Right cardiac atrium (tissue), 5 donors: ENCODE measurements around the gene RALGAPA2. TPM values are rescaled to one million over a fixed set of nuclear protein-coding genes. Genes with fewer than 3 reads are reported as not detected.

Experiments used
- ATAC-seq, 2 donors: fragments of 200-7000 bp; cut with Tn5 transposase; one replicate each; pipeline versions ENCODE4 v1.8.0 to v1.9.1; 2020; ENCODE audit warnings: moderate library complexity in 2 of 2, mild to moderate bottlenecking in 1 of 2
- DNase-seq, 3 donors: peaks; one replicate each; pipeline ENCODE4 v3.0.0-alpha.2; 2020
- H3K27ac ChIP-seq: one replicate; pipeline ENCODE4 v1.5.1; 2013; ENCODE audit warnings: mild to moderate bottlenecking, low read length, control low read depth, moderate library complexity
- H3K27me3 ChIP-seq: one replicate; pipeline ENCODE4 v1.6.1; 2013; ENCODE audit not compliant: control insufficient read depth, insufficient read depth
- H3K4me1 ChIP-seq: one replicate; pipeline ENCODE4 v1.6.1; 2013; ENCODE audit warnings: low read length; ENCODE audit not compliant: control insufficient read depth, insufficient read depth
- H3K4me3 ChIP-seq: one replicate; pipeline ENCODE4 v1.5.1; 2013; ENCODE audit warnings: low read length, control low read depth
- H3K9me3 ChIP-seq: one replicate; pipeline ENCODE4 v1.6.1; 2013; ENCODE audit warnings: low read length; ENCODE audit not compliant: control insufficient read depth
- WGBS: extraction: QIAGEN DNeasy Blood & Tissue Kit; methylation state at CpG from one replicate; pipeline ENCODE4 v1.1.7; 2013; 5-methylcytosine and 5-hydroxymethylcytosine counted together
- intact Hi-C, 4 donors: fragments of 100-400 bp; cut with DNase I; formaldehyde crosslinking; loops; one replicate each; pipeline versions ENCODE4 v1.11.0 to v1.14.0; 2022 to 2023
- polyA plus RNA-seq: library from polyadenylated mRNA; stranded (reverse); fragments of 200-250 nt; gene quantifications from one replicate; pipeline ENCODE4 v1.2.3, GENCODE V29; 2013
- total RNA-seq, 4 donors: library from RNA; stranded (reverse); fragmentation: NEBNext Ultra II Directional; extraction: Animal tissue kit (Norgen Biotek cat#: 25700); gene quantifications; one replicate each; pipeline ENCODE4 v1.2.1, GENCODE V29; 2021
- donor health status: healthy with polysubstance abuse.
- donor health status: DM: no; HTN: yes; CAD: no.
- donor health status: DM: no; HTN: no; CAD: no.
- donor health status: DM: no; HTN: yes; CAD: no; lungs with severe emphysema.
- donor health status: DM: yes; HTN: yes; CAD: no.

The RALGAPA2 gene
- total and polyA plus RNA-seq, 5 donors = 7.2 to 32.1 (median 25.8) TPM

DNA sequence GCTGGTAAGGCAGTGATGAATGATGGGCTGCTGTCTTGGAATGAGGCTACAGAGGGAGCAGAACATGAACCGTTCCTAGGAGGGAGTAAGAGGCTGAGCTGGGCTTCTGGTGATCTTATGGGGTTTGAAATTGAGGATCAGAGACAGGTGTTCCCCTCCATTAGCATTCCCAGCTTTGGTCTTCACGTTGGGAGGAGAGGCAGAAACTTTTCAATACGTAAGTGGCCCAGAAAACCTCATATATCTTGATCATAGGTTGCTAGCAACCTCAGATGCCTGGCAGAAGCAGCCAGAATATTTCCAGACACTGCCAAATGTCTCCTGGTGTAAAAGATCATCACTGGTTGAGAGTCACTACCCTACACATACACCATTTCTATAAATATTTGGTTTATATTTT, 177.4 kb downstream of the RALGAPA2 start:
- H3K4me1 ChIP-seq = no peaks in the 10 kb centered on the region
- H3K4me3 ChIP-seq = no peak overlapping the region
- H3K9me3 ChIP-seq = no peaks in the 10 kb centered on the region
- 84% methylated on average over 3 of the region's 3 CpGs for WGBS
- no peak overlapping the region for H3K27ac ChIP-seq
- DNase-seq = no peak
- H3K27me3 ChIP-seq = no peaks in the 10 kb centered on the region
- ATAC-seq = no peak
- intact Hi-C loops = no loop called here

- no peak for ATAC-seq
- Histone ChIP-seq H3K27ac (no peak overlapping the region), H3K9me3 (no peaks in the 10 kb centered on the region), H3K27me3 (no peaks in the 10 kb centered on the region), H3K4me3 (no peak overlapping the region), H3K4me1 (no peaks in the 10 kb centered on the region)
- intact Hi-C loops = no loop called here
- 96% methylated on average over 6 of the region's 6 CpGs for WGBS
- no peak for DNase-seq
Observed at GRCh38 chr20:20531283-20531682, 181.2 kb downstream of the RALGAPA2 start.

- 84% methylated on average over 7 of the region's 7 CpGs for WGBS
- no peaks in the 10 kb centered on the region for H3K9me3 ChIP-seq
- no peaks in the 10 kb centered on the region for H3K27me3 ChIP-seq
- H3K4me3 ChIP-seq = no peak overlapping the region
- no peak overlapping the region for H3K27ac ChIP-seq
- ATAC-seq (peak; percentile 36 to 45), DNase-seq (no peak)
- H3K4me1 ChIP-seq = no peaks in the 10 kb centered on the region
- intact Hi-C loops = no loop called here
Observed at GRCh38 chr20:20530428-20531151, 181.9 kb downstream of the RALGAPA2 start.

- intact Hi-C loops = loop anchor here in 1 of 4 donors (10.0 kb wide), 1 partner anchor 65 kb away; no protein-coding TSS in a partner anchor
- ATAC-seq (no peak), DNase-seq (no peak)
- Histone ChIP-seq H3K9me3 (no peaks in the 10 kb centered on the region), H3K27ac (no peak overlapping the region), H3K27me3 (no peaks in the 10 kb centered on the region), H3K4me3 (no peak overlapping the region), H3K4me1 (no peaks in the 10 kb centered on the region)
- WGBS = 96% methylated on average over 4 of the region's 4 CpGs
Observed at GRCh38 chr20:20529597-20529996, 182.8 kb downstream of the RALGAPA2 start.

GRCh38 chr20:20528861-20529260, 183.6 kb downstream of the RALGAPA2 start:
- 61% methylated on average over 3 of the region's 3 CpGs for WGBS
- no peaks in the 10 kb centered on the region for H3K4me1 ChIP-seq
- intact Hi-C loops = loop anchor here in 1 of 4 donors (10.0 kb wide), 1 partner anchor 64 kb away; no protein-coding TSS in a partner anchor

GRCh38 chr20:20527661-20528060, 184.8 kb downstream of the RALGAPA2 start:
- DNase-seq = no peak
- H3K27ac ChIP-seq = no peak overlapping the region
- no peaks in the 10 kb centered on the region for H3K9me3 ChIP-seq
- H3K4me1 ChIP-seq = no peaks in the 10 kb centered on the region
- no peak overlapping the region for H3K4me3 ChIP-seq
- H3K27me3 ChIP-seq = no peaks in the 10 kb centered on the region
- ATAC-seq = no peak
- intact Hi-C loops = loop anchor here in 1 of 4 donors (10.0 kb wide), 1 partner anchor 63 kb away; no protein-coding TSS in a partner anchor
- 98% methylated on average over 4 of the region's 4 CpGs for WGBS

More at GRCh38 chr20:20528861-20529260, 183.6 kb downstream of the RALGAPA2 start:
- Histone ChIP-seq H3K27ac (no peak overlapping the region), H3K9me3 (no peaks in the 10 kb centered on the region), H3K27me3 (no peaks in the 10 kb centered on the region), H3K4me3 (no peak overlapping the region)
- DNase-seq (no peak), ATAC-seq (no peak)

DNA sequence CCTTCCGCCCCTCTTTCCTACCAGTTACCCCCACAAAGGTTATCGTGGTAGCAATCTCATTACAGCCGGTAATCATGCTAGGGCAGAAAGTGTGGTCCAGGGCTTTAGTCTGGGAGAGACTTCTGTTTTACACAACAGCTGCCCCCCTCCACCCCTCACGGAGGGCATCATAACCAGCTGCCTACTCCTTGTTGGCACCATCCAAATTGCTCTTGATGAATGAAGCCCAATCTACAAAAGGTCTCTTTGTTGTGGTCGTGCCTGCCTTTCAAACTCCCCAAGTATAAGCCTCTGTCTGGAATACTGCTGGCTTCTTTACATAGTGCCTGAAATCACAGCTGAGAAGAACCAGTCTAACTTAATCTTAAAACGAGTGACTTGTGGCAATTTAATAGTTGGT, 186.7 kb downstream of the RALGAPA2 start:
- intact Hi-C loops = loop anchor here in 1 of 4 donors (10.0 kb wide), 1 partner anchor 61 kb away; no protein-coding TSS in a partner anchor
- Histone ChIP-seq H3K9me3 (no peaks in the 10 kb centered on the region), H3K4me1 (no peaks in the 10 kb centered on the region), H3K4me3 (no peak overlapping the region), H3K27me3 (no peaks in the 10 kb centered on the region), H3K27ac (no peak overlapping the region)
- DNase-seq (no peak), ATAC-seq (no peak)
- 91% methylated on average over 6 of the region's 6 CpGs for WGBS

DNA sequence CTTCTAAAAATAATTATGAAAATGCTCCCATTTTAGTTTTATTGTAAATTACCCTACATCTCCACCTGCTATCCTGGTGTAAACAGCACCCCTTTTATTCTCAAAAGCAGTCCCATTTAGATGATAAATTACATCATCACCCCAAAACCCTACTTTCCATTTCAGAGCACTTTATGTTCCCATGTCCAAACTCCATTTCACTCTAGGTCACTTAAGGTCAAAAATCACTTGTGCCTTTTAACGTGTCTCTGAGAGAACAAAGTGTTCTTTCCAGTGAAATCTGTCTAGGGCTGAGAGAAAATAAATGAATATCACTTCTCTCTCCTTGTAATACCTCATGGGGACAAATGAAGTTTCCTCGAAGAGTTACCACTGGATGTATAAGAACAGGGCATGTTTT, 187.2 kb downstream of the RALGAPA2 start:
- Histone ChIP-seq H3K27me3 (no peaks in the 10 kb centered on the region), H3K4me3 (no peak overlapping the region), H3K4me1 (no peaks in the 10 kb centered on the region), H3K9me3 (no peaks in the 10 kb centered on the region), H3K27ac (no peak overlapping the region)
- intact Hi-C loops = loop anchor here in 1 of 4 donors (10.0 kb wide), 1 partner anchor 60 kb away; no protein-coding TSS in a partner anchor
- WGBS = 55% methylated on average over 2 of the region's 2 CpGs
- DNase-seq (no peak), ATAC-seq (no peak)

- intact Hi-C loops = loop anchor here in 1 of 4 donors (10.0 kb wide), 1 partner anchor 60 kb away; no protein-coding TSS in a partner anchor
- H3K27me3 ChIP-seq = no peaks in the 10 kb centered on the region
- H3K4me3 ChIP-seq = no peak overlapping the region
- H3K4me1 ChIP-seq = no peaks in the 10 kb centered on the region
- no peak overlapping the region for H3K27ac ChIP-seq
- WGBS = 64% methylated on average over 2 of the region's 2 CpGs
- no peak for ATAC-seq
- no peak for DNase-seq
- H3K9me3 ChIP-seq = no peaks in the 10 kb centered on the region
Observed at GRCh38 chr20:20524756-20525155, 187.7 kb downstream of the RALGAPA2 start.

DNA sequence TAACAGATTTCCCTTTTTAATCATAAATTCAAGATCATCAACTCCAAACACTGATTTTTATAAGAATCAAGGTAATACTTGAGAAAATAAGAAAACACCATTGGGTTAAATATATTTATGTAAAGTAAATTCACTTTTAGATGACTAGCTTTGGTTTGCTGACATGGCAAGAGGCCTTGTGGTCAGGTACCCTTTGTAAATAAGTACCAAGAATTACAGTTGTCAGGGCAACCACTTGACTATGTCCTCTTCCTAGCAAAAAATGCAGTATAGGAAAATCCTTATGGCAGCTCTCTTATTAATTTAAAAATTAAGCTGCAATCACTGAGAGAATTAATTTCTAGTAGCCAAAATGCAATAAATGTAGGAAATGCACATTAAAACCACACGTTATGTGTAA, 190.7 kb downstream of the RALGAPA2 start:
- ATAC-seq (no peak), DNase-seq (no peak)
- no peak overlapping the region for H3K27ac ChIP-seq
- H3K27me3 ChIP-seq = no peaks in the 10 kb centered on the region
- no peak overlapping the region for H3K4me3 ChIP-seq
- no peaks in the 10 kb centered on the region for H3K4me1 ChIP-seq
- intact Hi-C loops = loop anchor here in 1 of 4 donors (10.0 kb wide), 1 partner anchor 57 kb away; no protein-coding TSS in a partner anchor
- WGBS = 96% methylated on average over 1 of the region's 1 CpG
- H3K9me3 ChIP-seq = no peaks in the 10 kb centered on the region

GRCh38 chr20:20520776-20521175, 191.7 kb downstream of the RALGAPA2 start:
- Histone ChIP-seq H3K4me3 (no peak overlapping the region), H3K4me1 (no peaks in the 10 kb centered on the region), H3K9me3 (no peaks in the 10 kb centered on the region), H3K27me3 (no peaks in the 10 kb centered on the region), H3K27ac (no peak overlapping the region)
- DNase-seq = no peak
- intact Hi-C loops = loop anchor here in 1 of 4 donors (10.0 kb wide), 1 partner anchor 56 kb away; no protein-coding TSS in a partner anchor
- WGBS = 95% methylated on average over 5 of the region's 5 CpGs
- no peak for ATAC-seq
